AML-193 (cell line): ENCODE measurements around the gene ZDHHC11.
"Not testable (repeated sequence)": the region's sequence is repeated elsewhere in the genome, so short reads cannot be mapped to it uniquely, and the experiment has no call there.

Experiments used
- DNase-seq, 2 experiments: peaks; one replicate each; lab custom pipeline; 2025; lab: John Stamatoyannopoulos, UW

ZDHHC11 gene

GRCh38 chr5:878677-879076, 27.9 kb upstream of the ZDHHC11 start:
- DNase-seq, result not testable (repeated sequence)

GRCh38 chr5:878125-878524, 27.3 kb upstream of the ZDHHC11 start:
- no peak for DNase-seq

GRCh38 chr5:876398-877365, 25.9 kb upstream of the ZDHHC11 start:
- no peak for DNase-seq

- DNase-seq, result no peak
Measured at GRCh38 chr5:875931-876330, 25.1 kb upstream of the ZDHHC11 start.

- DNase-seq, result no peak
Measured at GRCh38 chr5:873328-873727, 22.5 kb upstream of the ZDHHC11 start.

GRCh38 chr5:872301-872700, 21.5 kb upstream of the ZDHHC11 start:
- no peak for DNase-seq

- DNase-seq, result no peak
Measured at GRCh38 chr5:871596-872298, 21.0 kb upstream of the ZDHHC11 start.

GRCh38 chr5:870956-871355, 20.2 kb upstream of the ZDHHC11 start:
- no peak for DNase-seq

GRCh38 chr5:868428-869135, 17.8 kb upstream of the ZDHHC11 start:
- DNase-seq, result no peak

- DNase-seq, result no peak
Measured at GRCh38 chr5:867300-867870, 16.6 kb upstream of the ZDHHC11 start.

- DNase-seq, result no peak
Measured at GRCh38 chr5:865771-866170, 15.0 kb upstream of the ZDHHC11 start.

- DNase-seq, result no peak
Measured at GRCh38 chr5:865168-865521, 14.4 kb upstream of the ZDHHC11 start.

- no peak for DNase-seq
Measured at GRCh38 chr5:864492-865167, 13.8 kb upstream of the ZDHHC11 start.

GRCh38 chr5:863244-863805, 12.5 kb upstream of the ZDHHC11 start:
- DNase-seq, result no peak

- no peak for DNase-seq
Measured at GRCh38 chr5:862367-863243, 11.8 kb upstream of the ZDHHC11 start.

- DNase-seq, result no peak
Measured at GRCh38 chr5:861442-862366, 10.9 kb upstream of the ZDHHC11 start.

GRCh38 chr5:860506-861150, 9.8 kb upstream of the ZDHHC11 start:
- DNase-seq, result no peak

- DNase-seq, result no peak
Measured at GRCh38 chr5:859798-860296, 9.1 kb upstream of the ZDHHC11 start.

GRCh38 chr5:859391-859790, 8.6 kb upstream of the ZDHHC11 start:
- DNase-seq, result no peak
